Hindlimb muscle (tissue), 1 donor: ENCODE data around the gene SCYGR8. TPM values are rescaled to one million over a fixed set of nuclear protein-coding genes. Genes with fewer than 3 reads are reported as not detected.

Source experiments
- polyA plus RNA-seq: library from polyadenylated mRNA; unstranded; fragments of 120-200 nt; gene quantifications from one replicate; pipeline ENCODE4 v1.2.1, GENCODE V29; 2013; ENCODE audit not compliant: insufficient read length

SCYGR8 gene
- polyA plus RNA-seq, 1 donor = not detected

Other genes with a start within 250 kb of the SCYGR8 start
- gene SCYGR2, start 147.0 kb upstream of the SCYGR8 start, polyA plus RNA-seq = not detected
- gene SCYGR3, start 131.1 kb upstream of the SCYGR8 start, polyA plus RNA-seq = not detected
- gene SCYGR4, start 128.4 kb upstream of the SCYGR8 start, polyA plus RNA-seq = not detected
- gene SCYGR5, start 79.1 kb upstream of the SCYGR8 start, polyA plus RNA-seq = not detected
- gene SLC19A3, start 27.9 kb upstream of the SCYGR8 start, polyA plus RNA-seq = 0.67 TPM
- gene SCYGR6, start 21.1 kb upstream of the SCYGR8 start, polyA plus RNA-seq = not detected
- not detected for gene SCYGR7, start 17.6 kb upstream of the SCYGR8 start, polyA plus RNA-seq
- gene CCL20, start 67.9 kb downstream of the SCYGR8 start, polyA plus RNA-seq = 0.41 TPM
- not detected for gene DAW1, start 125.7 kb downstream of the SCYGR8 start, polyA plus RNA-seq